HepG2 (cell line): ENCODE results near the gene CRKL. TPM values are rescaled to one million over a fixed set of nuclear protein-coding genes. Genes with fewer than 3 reads are reported as not detected.

ENCODE experiments used
- ATAC-seq: fragments of 200-7000 bp; cut with Tn5 transposase; 3 replicates; pipeline ENCODE4 v1.9.1; 2020; ENCODE audit warnings: mild to moderate bottlenecking, moderate library complexity
- BruUV-seq: library from RNA; stranded (reverse); fragments of 400-500 nt; replicated peaks from 2 replicates; lab custom pipeline; 2021; lab: Mats Ljungman, UMichigan
- CTCF ChIA-PET: fragments of 300-600 bp; formaldehyde crosslinking; extraction: SDS; loops from one replicate; lab custom pipeline; 2021; ENCODE audit warnings: low total read pairs, inconsistent platforms, low intra/inter-chr PET ratio; lab: Yijun Ruan, JAX
- POLR2A ChIA-PET: fragments of 350-600 bp; sonication (Branson Sonifier 250); formaldehyde crosslinking; loops from one replicate; lab custom pipeline; 2020; ENCODE audit warnings: antibody characterized with exemption, inconsistent platforms; lab: Yijun Ruan, JAX
- DNase-seq: peaks from one replicate; pipeline ENCODE4 v3.0.0-alpha.2; 2015; ENCODE audit warnings: low spot score
- FAIRE-seq: peaks from 3 replicates; lab custom pipeline; 2011; peaks lifted over from hg19 to GRCh38; lab: Jason Lieb, UNC
- H2AFZ ChIP-seq: one replicate; pipeline ENCODE4 v1.6.1; 2011; ENCODE audit warnings: low read length, inconsistent platforms
- H3K27ac ChIP-seq: fragments of 300-600 bp; 3 replicates; pipeline ENCODE4 v1.8.0; 2011; ENCODE audit warnings: mixed run types, mild to moderate bottlenecking, mixed read lengths, low read length, inconsistent platforms; ENCODE audit not compliant: insufficient read depth; ENCODE audit errors: extremely low read length
- H3K27me3 ChIP-seq, 2 experiments: fragments of 200-600 bp in 1 of 2; 2 replicates in 1 of 2; 3 replicates in 1 of 2; pipeline versions ENCODE4 v1.6.0 to v1.8.0; 2011; ENCODE audit warnings: low read length in 2 of 2, mild to moderate bottlenecking in 2 of 2, moderate library complexity in 2 of 2, inconsistent platforms in 1 of 2; ENCODE audit not compliant: insufficient read depth in 2 of 2, control insufficient read depth in 1 of 2
- H3K36me3 ChIP-seq, 2 experiments: fragments of 200-600 bp in 1 of 2; replicated peaks in 1 of 2; 2 replicates in 1 of 2; 3 replicates in 1 of 2; pipeline versions ENCODE4 v1.5.1 to v1.8.0; 2011; ENCODE audit warnings: low read length in 2 of 2, inconsistent platforms in 1 of 2; ENCODE audit not compliant: insufficient read depth in 2 of 2, control insufficient read depth in 1 of 2
- H3K4me1 ChIP-seq: 2 replicates; pipeline ENCODE4 v1.5.1; 2012; ENCODE audit warnings: low read length, inconsistent platforms; ENCODE audit not compliant: insufficient read depth
- H3K4me2 ChIP-seq: 2 replicates; pipeline ENCODE4 v1.6.0; 2011; ENCODE audit warnings: low read depth, low read length, inconsistent platforms
- H3K4me3 ChIP-seq, 3 experiments: fragments of 200-600 bp in 1 of 3; sonication (generic), shearing (Covaris generic) in 1 of 3; replicated peaks in 1 of 3; 2 replicates each; pipeline ENCODE4 v1.5.1; 2011 to 2016; ENCODE audit warnings: low read length in 3 of 3, inconsistent platforms in 2 of 3, low read depth in 2 of 3, mild to moderate bottlenecking in 2 of 3, control low read depth in 1 of 3, mixed read lengths in 1 of 3; ENCODE audit not compliant: insufficient read depth in 1 of 3
- H3K79me2 ChIP-seq: one replicate; pipeline ENCODE4 v1.6.1; 2011; ENCODE audit warnings: low read length, inconsistent platforms; ENCODE audit not compliant: insufficient read depth
- H3K9ac ChIP-seq: 2 replicates; pipeline ENCODE4 v1.6.0; 2011; ENCODE audit warnings: mild to moderate bottlenecking, low read depth, low read length, inconsistent platforms; ENCODE audit not compliant: insufficient read depth
- H3K9me3 ChIP-seq: 2 replicates; pipeline ENCODE4 v1.5.1; 2012; ENCODE audit warnings: mild to moderate bottlenecking, low read length
- H4K20me1 ChIP-seq: 2 replicates; pipeline ENCODE4 v1.6.0; 2011; ENCODE audit warnings: inconsistent platforms, mild to moderate bottlenecking, low read length, moderate library complexity; ENCODE audit not compliant: insufficient read depth
- ATF7 ChIP-seq, 2 experiments: fragments of 450-650 bp in 1 of 2; sonication (generic) in 1 of 2; formaldehyde crosslinking in 1 of 2; IDR thresholded peaks; 2 replicates each; pipeline versions ENCODE4 v1.4.0 to v1.6.1; 2016 to 2020; ENCODE audit warnings: antibody characterized with exemption in 1 of 2, mild to moderate bottlenecking in 1 of 2, missing genetic modification reagents in 1 of 2
- GABPA ChIP-seq, 2 experiments: IDR thresholded peaks; 2 replicates each; pipeline ENCODE4 v1.6.1; 2011 to 2016; ENCODE audit warnings: low read depth in 2 of 2, low read length in 1 of 2, missing biosample characterization in 1 of 2, missing genetic modification characterization in 1 of 2
- HOXA7 ChIP-seq: sonication (generic); formaldehyde crosslinking; IDR thresholded peaks from 2 replicates; pipeline ENCODE4 v1.8.1; 2022; ENCODE audit warnings: mild to moderate bottlenecking, missing genetic modification reagents, moderate library complexity
- KLF6 ChIP-seq: IDR thresholded peaks from 2 replicates; pipeline ENCODE4 v1.8.0; 2016; ENCODE audit warnings: missing biosample characterization, missing genetic modification reagents
- LBX2 ChIP-seq: sonication (generic); formaldehyde crosslinking; IDR thresholded peaks from 2 replicates; pipeline ENCODE4 v1.5.0; 2020; ENCODE audit warnings: missing genetic modification reagents, mild to moderate bottlenecking, borderline replicate concordance
- MTERF4 ChIP-seq: sonication (generic); formaldehyde crosslinking; IDR thresholded peaks from 2 replicates; pipeline ENCODE4 v1.8.0; 2023; ENCODE audit warnings: mild to moderate bottlenecking, missing genetic modification reagents
- ZBTB39 ChIP-seq: sonication (generic); formaldehyde crosslinking; IDR thresholded peaks from 2 replicates; pipeline ENCODE4 v1.5.0; 2020; ENCODE audit warnings: missing genetic modification reagents
- ZBTB43 ChIP-seq: sonication (generic); formaldehyde crosslinking; conservative IDR thresholded peaks from 2 replicates; pipeline ENCODE4 v1.4.0; 2020; ENCODE audit warnings: missing genetic modification reagents
- ZC3H13 ChIP-seq: sonication (generic); formaldehyde crosslinking; IDR thresholded peaks from 2 replicates; pipeline ENCODE4 v1.8.1; 2023; ENCODE audit warnings: mild to moderate bottlenecking, missing genetic modification reagents, moderate library complexity
- ZFP1 ChIP-seq: IDR thresholded peaks from 2 replicates; pipeline ENCODE4 v1.6.1; 2016
- ZNF446 ChIP-seq: sonication (generic); formaldehyde crosslinking; IDR thresholded peaks from 2 replicates; pipeline ENCODE4 v1.5.0; 2020; ENCODE audit warnings: mild to moderate bottlenecking, missing genetic modification reagents
- ZNF609 ChIP-seq: sonication (generic); formaldehyde crosslinking; IDR thresholded peaks from 2 replicates; pipeline ENCODE4 v1.4.0; 2020; ENCODE audit warnings: mild to moderate bottlenecking, missing genetic modification reagents, borderline replicate concordance
- ZNF709 ChIP-seq: sonication (generic); formaldehyde crosslinking; IDR thresholded peaks from 2 replicates; pipeline ENCODE4 v1.5.0; 2020; ENCODE audit warnings: mild to moderate bottlenecking, missing genetic modification reagents
- WGBS: methylation state at CpG from one replicate; pipeline ENCODE4 v1.1.6; 2017; ENCODE audit warnings: low lambda C conversion rate; 5-methylcytosine and 5-hydroxymethylcytosine counted together
- in situ Hi-C: cut with HindIII; loops from 2 replicates; pipeline ENCODE4 v1.10.0; 2017; ENCODE audit warnings: low pct_unique_long_range_greater_than_20kb; ENCODE audit not compliant: extremely low pct_ligation_motif_present
- intact Hi-C: fragments of 100-400 bp; cut with micrococcal nuclease; formaldehyde crosslinking; loops from one replicate; pipeline ENCODE4 v1.10.0; 2022; ENCODE audit not compliant: unreplicated experiment
- polyA plus RNA-seq, 8 experiments: library from polyadenylated mRNA; depleted of rRNA in 3 of 8; stranded (reverse) in 7 of 8; unstranded in 1 of 8; fragments of >200 nt; fragmentation: Illumina TruSeq in 4 of 8; extraction: Trizol in 4 of 8; gene quantifications; 2 replicates each; pipeline versions ENCODE4 v1.2.1 to v1.2.3, GENCODE V29; 2011 to 2016; ENCODE audit warnings: low read depth in 4 of 8, missing spikeins in 1 of 8, mixed read lengths in 1 of 8; ENCODE audit not compliant: insufficient read depth in 1 of 8
- total RNA-seq, 5 experiments: library from RNA; depleted of rRNA; stranded (reverse); fragments of >200 nt; fragmentation: Illumina TruSeq; extraction: Trizol; gene quantifications; 2 replicates each; pipeline ENCODE4 v1.2.3, GENCODE V29; 2016; ENCODE audit warnings: low read depth in 1 of 5

Gene CRKL
- total and polyA plus RNA-seq, 2 of the 13 experiments (the other 11 are each of a cell fraction or from before 2014, with no cell fraction given): 37.4 to 60.6 TPM

GRCh38 chr22:20979243-20979809, 62.1 kb downstream of the CRKL start:
- H3K4me2 ChIP-seq: peak overlapping the region; percentile 97
- H3K9ac ChIP-seq: peak overlapping the region; percentile 40; the same call in 1 of the 2 replicates
- H3K36me3 ChIP-seq: no peaks in the 10 kb centered on the region; a peak in 2 of 5 replicates
- BruUV-seq: no TSS peak
- peaks cover 39% of the 10 kb centered on the region for H3K4me1 ChIP-seq
- H3K27me3 ChIP-seq: no peaks in the 10 kb centered on the region; a peak in 1 of 5 replicates
- POLR2A ChIA-PET: interaction anchor here (0.7 to 4.3 kb wide), 4 partner anchors 15 to 205 kb away, joined by 3 to 45 read pairs (median 18); partner anchors contain the start of genes SERPIND1 and THAP7
- peak overlapping the region; percentile 67 for H3K27ac ChIP-seq
- DNase-seq (no peak), FAIRE-seq (no peak), ATAC-seq (no peak)
- intact Hi-C loops (no loop called here), in situ Hi-C loops (no loop called here)
- CTCF ChIA-PET: no interaction called here
- H4K20me1 ChIP-seq: no peaks in the 10 kb centered on the region
- peaks cover 11% of the 10 kb centered on the region for H3K79me2 ChIP-seq
- no peak overlapping the region for H2AFZ ChIP-seq
- peak overlapping the region in 1 of 3 experiments; percentile 45; a peak in 1 of 6 replicates for H3K4me3 ChIP-seq
- 0 out of 2 replicates have a peak, but pooled peaks cover 4% of the 10 kb centered on the region for H3K9me3 ChIP-seq
- WGBS: 82% methylated on average over 36 of the region's 39 CpGs
- TF ChIP-seq ZNF446 (CRISPR knock-in tag): 0 out of 2 replicates have a peak, but pooled peaks have one; percentile 45
- TF ChIP-seq ZBTB43: 0 out of 2 replicates have a peak, but pooled peaks have one; percentile 26
- TF ChIP-seq ZC3H13: no peak
- TF ChIP-seq ZBTB39: no peak
- TF ChIP-seq ZNF709 (CRISPR knock-in tag): 0 out of 2 replicates have a peak, but pooled peaks have one; percentile 34
- no peak for TF ChIP-seq GABPA (IDR thresholded peaks at IDR 0.05; ENCODE audit: low read depth, low read length)
- no peak for TF ChIP-seq GABPA (CRISPR knock-in tag; IDR thresholded peaks at IDR 0.05; ENCODE audit: low read depth)
- TF ChIP-seq LBX2 (CRISPR knock-in tag): no peak
- TF ChIP-seq HOXA7: no peak
- TF ChIP-seq MTERF4 (CRISPR knock-in tag): peak; percentile 59; the same call in 1 of the 2 replicates
- TF ChIP-seq ZNF609 (CRISPR knock-in tag): no peak
- TF ChIP-seq ATF7 (IDR thresholded peaks at IDR 0.05): peak; percentile 87
- no peak for TF ChIP-seq ATF7 (CRISPR knock-in tag; IDR thresholded peaks at IDR 0.05)
- TF ChIP-seq KLF6 (CRISPR knock-in tag): no peak
- no peak for TF ChIP-seq ZFP1 (CRISPR knock-in tag)
